Fibroblast of skin of right biceps (primary cell): ENCODE results near the gene DHDH.

Experiments used
- DNase-seq: peaks from one replicate; pipeline ENCODE4 v3.0.0-alpha.2; 2013

DHDH gene

DNA sequence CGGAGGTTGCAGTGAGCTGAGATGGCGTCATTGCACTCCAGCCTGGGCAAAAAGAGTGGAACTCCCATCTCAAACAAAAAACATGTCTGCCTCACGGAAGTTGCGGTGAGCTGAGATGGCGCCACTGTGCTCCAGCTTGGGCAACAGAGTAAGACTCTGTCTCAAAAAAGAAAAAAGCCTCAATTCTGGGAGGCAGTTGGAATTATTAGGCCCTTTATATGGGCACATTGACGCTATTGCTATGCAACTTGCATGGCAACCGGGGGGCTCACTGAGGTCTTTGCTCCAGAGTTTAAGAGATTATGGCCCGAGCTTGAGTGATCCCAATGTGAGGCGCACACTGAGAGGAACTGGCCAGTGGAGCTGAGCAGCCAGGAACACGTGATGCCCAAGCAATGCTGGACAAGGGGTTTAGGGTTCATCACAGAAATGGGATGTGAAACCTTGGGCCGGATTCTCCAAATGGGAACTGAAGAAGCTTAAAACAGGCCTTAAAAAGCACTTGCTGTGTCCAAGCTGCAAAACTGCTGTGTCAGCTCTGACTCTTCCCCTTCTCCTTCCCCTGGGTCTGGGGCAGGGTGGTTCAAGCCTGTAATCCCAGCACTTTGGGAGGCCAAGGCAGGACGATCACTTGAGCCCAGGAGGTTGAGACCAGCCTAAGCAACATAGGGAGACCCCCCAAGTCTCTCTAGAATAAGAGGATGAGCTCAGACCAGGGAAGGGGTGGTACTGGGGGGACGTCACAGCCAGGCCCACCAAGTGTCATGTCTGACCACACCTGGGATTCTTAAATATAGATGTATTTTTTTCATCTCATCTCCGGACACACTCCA is 34.1 kb downstream of the DHDH start:
- DNase-seq, result peak; percentile 37

DNA sequence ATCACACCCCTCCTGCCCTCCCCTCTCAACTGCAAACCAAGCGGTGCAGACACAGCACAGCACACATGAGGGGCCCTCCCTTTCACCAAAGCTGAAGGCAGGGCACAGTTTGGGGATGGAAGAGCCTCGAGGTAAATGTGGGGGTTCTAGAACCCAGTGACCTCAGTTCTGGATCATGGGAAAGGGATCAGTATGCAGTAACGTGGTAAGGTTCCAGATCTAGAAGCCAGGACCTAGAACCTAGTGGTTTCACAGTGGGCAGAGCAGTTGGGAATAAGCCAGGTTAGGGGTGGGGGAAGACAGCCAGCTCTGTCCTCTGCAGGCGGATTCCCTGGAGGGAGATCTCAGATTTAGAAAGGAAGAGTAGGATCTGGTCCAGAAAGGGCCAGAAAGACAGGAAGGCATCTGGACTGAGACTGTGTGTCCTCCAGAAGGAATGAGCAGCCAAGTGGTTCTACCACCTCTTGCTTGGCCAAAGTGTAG is 34.7 kb downstream of the DHDH start:
- no peak for DNase-seq

DNA sequence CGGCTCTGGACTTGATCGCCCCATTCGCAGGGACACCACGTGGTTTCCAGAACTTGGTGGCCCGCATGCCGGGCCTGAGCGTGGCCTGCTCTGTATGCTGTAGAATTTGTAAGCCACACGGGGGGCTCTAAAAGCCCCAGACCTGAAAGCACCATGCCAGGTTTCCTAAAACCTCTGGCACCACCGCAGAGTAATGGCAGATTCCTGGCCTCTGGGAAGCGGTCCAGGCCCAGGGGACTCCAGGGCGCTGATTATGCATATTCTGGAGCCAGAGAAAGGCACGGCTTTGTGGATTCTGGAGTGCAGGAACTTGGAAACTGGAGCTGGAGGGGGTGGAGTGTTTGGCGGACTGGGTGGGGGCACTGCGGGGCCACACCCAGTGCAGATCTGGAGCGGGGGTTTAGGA is 35.3 kb downstream of the DHDH start:
- no peak for DNase-seq

GRCh38 chr19:48969276-48970138 is 36.0 kb downstream of the DHDH start:
- DNase-seq, result peak; percentile 43

GRCh38 chr19:48970139-48970766 is 36.8 kb downstream of the DHDH start:
- no peak for DNase-seq

DNA sequence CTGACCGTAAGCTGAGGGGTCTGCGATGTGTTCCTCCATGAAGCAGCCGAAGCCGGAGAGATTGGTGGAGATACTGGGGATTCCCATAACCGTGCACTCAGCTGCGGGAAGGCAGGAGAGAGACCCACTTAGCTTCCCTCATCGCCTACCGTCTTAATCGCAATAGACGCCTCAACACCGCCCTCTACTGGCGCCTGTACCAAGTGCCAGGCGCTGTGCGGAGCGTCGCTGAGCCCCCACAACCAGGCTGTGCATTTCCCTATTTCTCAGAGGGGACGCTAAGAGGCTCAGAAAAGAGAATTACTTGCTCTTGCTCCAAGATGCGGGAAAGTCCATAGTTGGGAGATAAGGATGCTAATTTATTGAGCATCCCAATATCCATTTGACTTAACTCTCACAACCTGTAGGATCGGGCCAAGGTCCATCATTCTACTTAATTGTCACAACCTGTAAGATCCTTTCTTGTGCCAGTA is 37.5 kb downstream of the DHDH start:
- DNase-seq, result peak; percentile 74

GRCh38 chr19:48975947-48976847 is 42.7 kb downstream of the DHDH start:
- DNase-seq, result no peak

DNA sequence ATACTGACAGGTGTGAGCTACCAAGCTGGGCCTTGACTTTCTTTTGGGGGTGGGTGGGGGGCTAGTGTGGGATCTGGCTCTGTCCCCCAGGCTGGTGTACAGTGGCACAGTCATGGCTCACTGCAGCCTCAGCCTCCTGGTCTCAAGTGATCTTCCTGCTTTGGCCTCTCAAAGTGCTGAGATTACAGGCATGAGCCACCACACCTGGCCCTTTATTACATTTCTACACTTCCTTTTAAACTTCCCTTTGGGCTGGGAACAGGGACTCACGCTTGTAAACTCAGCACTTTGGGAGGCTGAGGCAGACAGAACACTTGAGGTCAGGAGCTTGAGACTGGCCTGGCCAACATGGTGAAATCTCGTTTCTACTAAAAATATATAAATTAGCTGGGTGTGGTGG is 43.6 kb downstream of the DHDH start:
- DNase-seq, result no peak

GRCh38 chr19:48982280-48982679 is 48.8 kb downstream of the DHDH start:
- no peak for DNase-seq

- DNase-seq, result no peak
Observed at GRCh38 chr19:48985711-48986110, 52.2 kb downstream of the DHDH start.

DNA sequence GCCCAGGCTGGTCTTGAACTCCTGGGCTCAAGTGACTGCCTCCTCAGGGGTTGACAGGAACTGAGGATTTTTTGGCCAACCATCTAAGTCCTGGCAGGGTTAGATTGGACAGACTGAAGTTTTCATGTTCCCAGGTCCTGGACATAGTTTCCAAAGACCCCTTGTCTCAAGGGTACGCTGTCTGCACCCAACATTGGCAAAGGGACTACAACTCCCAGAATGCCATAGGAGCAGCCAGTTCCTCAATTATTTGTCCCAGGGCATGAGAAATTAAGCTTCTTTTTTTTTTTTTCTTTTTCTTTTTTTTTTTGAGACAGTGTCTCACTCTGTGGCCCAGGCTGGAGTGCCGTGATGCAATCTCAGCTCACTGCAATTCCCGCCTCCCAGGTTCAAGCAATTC is 52.7 kb downstream of the DHDH start:
- DNase-seq, result no peak

GRCh38 chr19:48987323-48987722 is 53.8 kb downstream of the DHDH start:
- DNase-seq, result no peak

DNA sequence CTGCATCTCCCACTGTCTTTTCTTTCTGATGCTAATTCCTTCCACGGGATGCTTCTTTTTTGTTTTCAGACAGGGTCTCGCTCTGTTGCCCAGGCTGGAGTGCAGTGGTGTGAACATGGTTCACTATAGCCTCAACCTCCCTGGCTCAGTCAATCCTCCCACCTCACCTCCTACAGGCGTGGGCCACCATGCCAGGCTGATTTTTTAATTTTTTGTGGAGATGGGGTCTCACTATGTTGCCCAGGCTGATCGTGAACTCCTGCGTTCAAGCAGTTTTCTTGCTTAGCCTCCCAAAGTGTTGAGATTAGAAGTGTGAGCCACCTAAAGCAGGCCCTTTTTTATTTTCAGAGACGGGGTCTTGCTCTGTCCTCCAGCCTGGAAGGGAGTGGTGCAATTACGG is 54.8 kb downstream of the DHDH start:
- DNase-seq, result no peak

- DNase-seq, result no peak
Observed at GRCh38 chr19:48988860-48989259, 55.4 kb downstream of the DHDH start.

- DNase-seq, result no peak
Observed at GRCh38 chr19:48989701-48990291, 56.3 kb downstream of the DHDH start.

DNA sequence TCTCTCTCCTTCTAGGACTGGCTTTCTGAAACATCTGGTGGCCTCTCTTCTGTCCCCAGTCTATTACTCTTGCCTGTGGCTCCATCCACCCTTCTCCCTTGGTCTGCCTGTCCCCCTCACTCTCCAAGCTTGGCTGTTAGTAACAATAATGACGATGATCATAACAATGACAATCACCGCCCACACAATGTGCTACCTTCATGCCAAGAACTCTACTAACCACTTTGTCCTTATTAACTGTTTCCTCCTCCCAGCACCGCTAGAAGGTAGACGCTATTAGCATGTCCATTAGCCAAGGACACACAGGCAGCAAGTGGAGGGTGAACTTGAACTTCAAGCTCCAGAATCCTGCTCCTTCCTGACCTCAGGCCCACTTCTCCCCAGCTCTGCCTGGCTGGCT is 56.9 kb downstream of the DHDH start:
- DNase-seq, result no peak

- no peak for DNase-seq
Observed at GRCh38 chr19:48991011-48991609, 57.6 kb downstream of the DHDH start.

- peak; percentile 80 for DNase-seq
Observed at GRCh38 chr19:48991873-48992580, 58.5 kb downstream of the DHDH start.

DNA sequence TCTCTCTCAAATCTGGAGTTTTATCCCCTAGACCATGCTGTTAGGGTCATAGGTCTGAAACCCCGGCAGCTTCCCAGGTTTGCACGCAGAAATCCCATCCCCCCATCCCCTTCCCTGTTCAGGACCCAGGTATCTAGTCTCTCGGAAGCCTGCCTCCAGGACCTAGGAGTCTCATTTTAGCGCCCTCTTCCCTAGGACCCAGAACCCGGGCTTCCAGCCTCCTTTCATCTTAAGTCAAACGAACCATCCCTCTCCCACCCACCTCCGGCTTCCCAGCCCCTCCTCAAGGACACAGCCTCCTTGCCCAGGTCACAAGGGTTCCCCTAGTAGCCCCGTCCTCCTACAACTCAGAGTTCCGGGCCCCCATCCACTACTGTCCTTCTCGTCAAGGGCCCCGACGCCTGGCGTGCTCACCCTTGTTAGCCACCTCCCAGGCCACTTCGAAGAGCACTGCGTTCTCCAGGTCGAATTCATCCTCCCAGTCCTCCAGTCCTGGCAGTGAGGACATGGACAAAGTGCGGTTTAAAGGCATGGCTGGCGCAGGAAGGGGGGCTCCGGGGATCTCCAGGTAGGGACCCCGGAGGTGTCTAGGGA is 59.2 kb downstream of the DHDH start:
- no peak for DNase-seq
